Psoas muscle (tissue), 8 donors: ENCODE data around the gene POMT2. TPM values are rescaled to one million over a fixed set of nuclear protein-coding genes. Genes with fewer than 3 reads are reported as not detected.

Experiments
- ATAC-seq, 4 donors: fragments of 200-7000 bp; cut with Tn5 transposase; one replicate each; pipeline ENCODE4 v1.9.1; 2020; ENCODE audit warnings: moderate library complexity in 3 of 4, mild to moderate bottlenecking in 2 of 4
- DNase-seq, 2 donors: peaks; one replicate each; pipeline ENCODE4 v3.0.0-alpha.2; 2020
- H3K27ac ChIP-seq: fragments of 200-600 bp; one replicate; pipeline ENCODE4 v1.8.0; 2022
- H3K27me3 ChIP-seq, 3 donors: fragments of 200-600 bp in 1 of 3; one replicate each; pipeline versions ENCODE4 v1.6.1 to v1.8.0; 2013 to 2022; ENCODE audit warnings: low read length in 2 of 3, mild to moderate bottlenecking in 2 of 3, moderate library complexity in 1 of 3; ENCODE audit not compliant: insufficient read depth in 3 of 3
- H3K36me3 ChIP-seq, 2 donors: fragments of 200-600 bp in 1 of 2; one replicate each; pipeline versions ENCODE4 v1.6.1 to v1.8.0; 2013 to 2022; ENCODE audit warnings: low read depth in 1 of 2, mild to moderate bottlenecking in 1 of 2, moderate library complexity in 1 of 2; ENCODE audit not compliant: insufficient read depth in 1 of 2
- H3K4me1 ChIP-seq: fragments of 200-600 bp; one replicate; pipeline ENCODE4 v1.8.0; 2022
- H3K4me3 ChIP-seq: fragments of 200-600 bp; one replicate; pipeline ENCODE4 v1.8.0; 2022; ENCODE audit warnings: mild to moderate bottlenecking
- H3K9me3 ChIP-seq: fragments of 200-600 bp; one replicate; pipeline ENCODE4 v1.8.0; 2022
- WGBS, 3 donors: extraction: QIAGEN DNeasy Blood & Tissue Kit; methylation state at CpG; one replicate each; pipeline versions ENCODE4 v1.1.6 to v1.1.7; 2013; 5-methylcytosine and 5-hydroxymethylcytosine counted together
- intact Hi-C, 2 donors: fragments of 100-400 bp; cut with DNase I; formaldehyde crosslinking; loops; one replicate each; pipeline versions ENCODE4 v1.11.0 to v1.14.2; 2022
- polyA plus RNA-seq, 3 donors: library from polyadenylated mRNA; stranded (reverse); fragments of 200-250 nt; gene quantifications; one replicate each; pipeline ENCODE4 v1.2.3, GENCODE V29; 2013
- total RNA-seq, 4 donors: library from RNA; stranded (reverse); fragmentation: NEBNext Ultra II Directional in 2 of 4; extraction: Animal tissue kit (Norgen Biotek cat#: 25700) in 2 of 4; gene quantifications; one replicate each; pipeline versions ENCODE4 v1.2.1 to v1.2.4, GENCODE V29; 2021 to 2023
- TF ChIP-seq, protein P1 (sequence below): fragments of 200-600 bp; IDR thresholded peaks from one replicate; pipeline ENCODE4 v1.8.0; 2022; ENCODE audit warnings: antibody characterized with exemption
- donor health status: healthy with polysubstance abuse.
- donor health status: DM: no; HTN: no; CAD: no; lungs with moderate emphysema.
- donor health status: Bipolar disorder and iron deficiency.
- donor health status: healthy.
- donor health status: DM: yes; HTN: yes; CAD: no.
- donor health status: DM: no; HTN: no; CAD: no.
- donor health status: DM: no; HTN: no; CAD: no.
- donor health status: DM: yes; HTN: yes; CAD: no.

Gene POMT2
- total and polyA plus RNA-seq, 7 donors, result 17.4 to 57.5 (median 29.2) TPM

GRCh38 chr14:77241955-77242354, 78.7 kb downstream of the POMT2 start:
- intact Hi-C loops, result no loop called here
- no peak for ATAC-seq

GRCh38 chr14:77240336-77240915, 80.3 kb downstream of the POMT2 start:
- Histone ChIP-seq H3K27me3 (no peaks in the 10 kb centered on the region), H3K36me3 (no peaks in the 10 kb centered on the region), H3K4me1 (no peaks in the 10 kb centered on the region), H3K9me3 (no peaks in the 10 kb centered on the region), H3K27ac (no peak overlapping the region), H3K4me3 (no peak overlapping the region)
- WGBS, 3 donors, result 75 to 78% (median 77%) methylated on average over 15 of the region's 15 CpGs
- TF ChIP-seq, protein P1, sequence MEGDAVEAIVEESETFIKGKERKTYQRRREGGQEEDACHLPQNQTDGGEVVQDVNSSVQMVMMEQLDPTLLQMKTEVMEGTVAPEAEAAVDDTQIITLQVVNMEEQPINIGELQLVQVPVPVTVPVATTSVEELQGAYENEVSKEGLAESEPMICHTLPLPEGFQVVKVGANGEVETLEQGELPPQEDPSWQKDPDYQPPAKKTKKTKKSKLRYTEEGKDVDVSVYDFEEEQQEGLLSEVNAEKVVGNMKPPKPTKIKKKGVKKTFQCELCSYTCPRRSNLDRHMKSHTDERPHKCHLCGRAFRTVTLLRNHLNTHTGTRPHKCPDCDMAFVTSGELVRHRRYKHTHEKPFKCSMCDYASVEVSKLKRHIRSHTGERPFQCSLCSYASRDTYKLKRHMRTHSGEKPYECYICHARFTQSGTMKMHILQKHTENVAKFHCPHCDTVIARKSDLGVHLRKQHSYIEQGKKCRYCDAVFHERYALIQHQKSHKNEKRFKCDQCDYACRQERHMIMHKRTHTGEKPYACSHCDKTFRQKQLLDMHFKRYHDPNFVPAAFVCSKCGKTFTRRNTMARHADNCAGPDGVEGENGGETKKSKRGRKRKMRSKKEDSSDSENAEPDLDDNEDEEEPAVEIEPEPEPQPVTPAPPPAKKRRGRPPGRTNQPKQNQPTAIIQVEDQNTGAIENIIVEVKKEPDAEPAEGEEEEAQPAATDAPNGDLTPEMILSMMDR, result no peak
- ATAC-seq (no peak), DNase-seq (peak in 1 of 2 donors; percentile 36)
- intact Hi-C loops, result no loop called here

More at GRCh38 chr14:77241955-77242354, 78.7 kb downstream of the POMT2 start:
- no peaks in the 10 kb centered on the region for H3K4me1 ChIP-seq
- peak in 1 of 2 donors; percentile 0 for DNase-seq
- no peaks in the 10 kb centered on the region for H3K27me3 ChIP-seq
- H3K4me3 ChIP-seq, result no peak overlapping the region
- TF ChIP-seq, protein P1, result no peak
- no peaks in the 10 kb centered on the region for H3K9me3 ChIP-seq
- no peak overlapping the region for H3K27ac ChIP-seq
- no peaks in the 10 kb centered on the region for H3K36me3 ChIP-seq
- 45 to 56% (median 55%) methylated on average over 2 of the region's 2 CpGs for WGBS, 3 donors

- H3K9me3 ChIP-seq, result no peaks in the 10 kb centered on the region
- no peak overlapping the region for H3K27ac ChIP-seq
- no peaks in the 10 kb centered on the region for H3K36me3 ChIP-seq
- no peak overlapping the region for H3K4me3 ChIP-seq
- no peaks in the 10 kb centered on the region for H3K27me3 ChIP-seq
- whole genome bisulfite sequencing, 3 donors, result 90 to 92% (median 91%) methylated on average over 16 of the region's 16 CpGs
- no peak for ATAC-seq
- TF ChIP-seq, protein P1, result no peak
- DNase-seq, result no peak
- H3K4me1 ChIP-seq, result no peaks in the 10 kb centered on the region
- intact Hi-C loops, result no loop called here
Measured at GRCh38 chr14:77239412-77239811, 81.3 kb downstream of the POMT2 start.

DNA sequence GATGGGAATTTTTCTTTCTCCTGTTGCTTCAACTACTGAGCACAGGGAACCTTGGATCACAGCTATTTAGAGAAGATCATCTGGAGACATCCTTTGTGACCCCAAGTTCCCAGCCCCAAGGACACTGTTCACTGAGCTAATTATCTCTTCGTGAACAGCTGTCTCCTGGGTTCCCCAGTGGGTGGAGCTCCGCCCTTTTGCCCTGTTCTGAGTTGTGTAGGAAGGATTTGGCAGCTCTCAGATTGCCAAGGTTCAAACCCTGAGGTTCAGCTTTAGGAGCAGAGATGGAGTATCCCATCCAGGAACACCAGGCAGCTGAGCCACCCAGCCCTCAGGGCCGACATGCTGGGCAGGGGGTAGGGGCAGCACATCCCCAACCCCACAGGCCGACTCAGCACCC, 81.7 kb downstream of the POMT2 start:
- no peak overlapping the region for H3K27ac ChIP-seq
- H3K4me3 ChIP-seq, result no peak overlapping the region
- H3K9me3 ChIP-seq, result no peaks in the 10 kb centered on the region
- H3K36me3 ChIP-seq, result no peaks in the 10 kb centered on the region
- TF ChIP-seq, protein P1, result no peak
- H3K27me3 ChIP-seq, result no peaks in the 10 kb centered on the region
- intact Hi-C loops, result no loop called here
- ATAC-seq (no peak), DNase-seq (no peak)
- no peaks in the 10 kb centered on the region for H3K4me1 ChIP-seq
- WGBS, 3 donors, result 51 to 57% (median 55%) methylated on average over 4 of the region's 4 CpGs

DNA sequence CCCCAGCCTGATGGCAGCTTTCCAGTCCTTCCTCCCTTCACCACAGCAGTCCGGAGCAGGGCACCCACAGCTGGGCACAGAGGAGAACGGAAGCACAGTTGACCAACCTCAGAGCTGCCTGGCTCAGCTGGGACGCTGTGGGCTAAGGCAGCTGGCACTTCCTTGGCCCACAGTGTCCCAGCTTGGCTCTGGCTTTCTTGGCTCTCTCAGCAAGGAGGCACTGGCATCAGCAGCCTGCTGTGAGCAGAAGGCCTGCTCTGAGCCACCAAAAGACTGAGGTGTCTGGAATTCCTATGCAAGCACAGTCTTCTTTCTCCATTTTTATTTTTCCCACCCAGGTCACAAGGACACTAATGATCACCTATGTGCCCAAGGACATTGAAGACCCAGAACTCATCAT, 82.3 kb downstream of the POMT2 start:
- Histone ChIP-seq H3K36me3 (no peaks in the 10 kb centered on the region), H3K27ac (no peak overlapping the region), H3K4me3 (no peak overlapping the region), H3K4me1 (no peaks in the 10 kb centered on the region), H3K9me3 (no peaks in the 10 kb centered on the region), H3K27me3 (no peaks in the 10 kb centered on the region)
- intact Hi-C loops, result no loop called here
- WGBS, 3 donors, result 42 to 54% (median 45%) methylated on average over 3 of the region's 3 CpGs
- DNase-seq (no peak), ATAC-seq (no peak)
- TF ChIP-seq, protein P1, result no peak
